HG02973 (cell line): ENCODE results near the gene EPOP.
"Not testable (repeated sequence)": the region's sequence is repeated elsewhere in the genome, so short reads cannot be mapped to it uniquely, and the experiment has no call there.

Experiments used
- ATAC-seq: cut with Tn5 transposase; IDR thresholded peaks from one replicate; pipeline ENCODE4 v1.9.1; 2021; ENCODE audit warnings: moderate library complexity; ENCODE audit not compliant: unreplicated experiment

The EPOP gene

GRCh38 chr17:38653230-38653629, 21.5 kb downstream of the EPOP start:
- no peak for ATAC-seq

- not testable (repeated sequence) for ATAC-seq
These were observed 24.0 kb downstream of the EPOP start for GRCh38 chr17:38650653-38651173.

- ATAC-seq = no peak
These were observed 36.8 kb downstream of the EPOP start for GRCh38 chr17:38637951-38638350.

GRCh38 chr17:38636054-38636453, 38.7 kb downstream of the EPOP start:
- no peak for ATAC-seq

GRCh38 chr17:38632334-38632733, 42.4 kb downstream of the EPOP start:
- ATAC-seq = no peak

GRCh38 chr17:38628441-38628840, 46.3 kb downstream of the EPOP start:
- ATAC-seq = no peak

- no peak for ATAC-seq
These were observed 46.8 kb downstream of the EPOP start for GRCh38 chr17:38627957-38628356.

- ATAC-seq = not testable (repeated sequence)
These were observed 48.0 kb downstream of the EPOP start for GRCh38 chr17:38626606-38627226.

- no peak for ATAC-seq
These were observed 49.3 kb downstream of the EPOP start for GRCh38 chr17:38625482-38625881.

GRCh38 chr17:38624782-38625355, 49.9 kb downstream of the EPOP start:
- peak; percentile 77 for ATAC-seq
